Right lobe of liver (tissue), 6 donors: ENCODE measurements around the gene AVPR2. TPM values are rescaled to one million over a fixed set of nuclear protein-coding genes. Genes with fewer than 3 reads are reported as not detected.

Experiments used
- ATAC-seq, 4 donors: fragments of 200-7000 bp; cut with Tn5 transposase; one replicate each; pipeline ENCODE4 v1.9.1; 2020; ENCODE audit warnings: mild to moderate bottlenecking in 4 of 4, moderate library complexity in 4 of 4
- DNase-seq, 3 donors: peaks; one replicate each; pipeline ENCODE4 v3.0.0-alpha.2; 2020
- H3K27ac ChIP-seq, 3 donors: fragments of 200-600 bp; one replicate each; pipeline ENCODE4 v1.8.0; 2022
- H3K27me3 ChIP-seq, 2 donors: fragments of 200-600 bp; one replicate each; pipeline ENCODE4 v1.8.0; 2022
- H3K36me3 ChIP-seq, 4 donors: fragments of 200-600 bp; sonication (generic) in 1 of 4; one replicate each; pipeline versions ENCODE4 v1.5.1 to v1.8.0; 2017 to 2022; ENCODE audit warnings: control low read depth in 1 of 4
- H3K4me1 ChIP-seq, 4 donors: fragments of 200-600 bp; sonication (generic) in 1 of 4; one replicate each; pipeline versions ENCODE4 v1.5.1 to v1.8.0; 2017 to 2022; ENCODE audit warnings: control low read depth in 1 of 4
- H3K4me3 ChIP-seq, 3 donors: fragments of 200-600 bp; one replicate each; pipeline ENCODE4 v1.8.0; 2022
- H3K9me3 ChIP-seq, 4 donors: fragments of 200-600 bp; sonication (generic) in 1 of 4; one replicate each; pipeline versions ENCODE4 v1.5.1 to v1.8.0; 2017 to 2022; ENCODE audit warnings: control low read depth in 1 of 4
- CTCF ChIP-seq, 4 donors: fragments of 200-600 bp in 3 of 4; fragments of 450-650 bp in 1 of 4; IDR thresholded peaks; one replicate each; pipeline versions ENCODE4 v1.5.1 to v1.8.0; 2016 to 2022; ENCODE audit warnings: antibody characterized with exemption in 4 of 4, mild to moderate bottlenecking in 2 of 4
- POLR2A ChIP-seq: fragments of 450-650 bp; IDR thresholded peaks from one replicate; pipeline ENCODE4 v1.6.1; 2017; ENCODE audit warnings: antibody characterized with exemption, mild to moderate bottlenecking
- WGBS: methylation state at CpG from one replicate; pipeline ENCODE4 v1.1.6; 2018; ENCODE audit warnings: low coverage, low lambda C conversion rate; ENCODE audit not compliant: insufficient coverage; ENCODE audit errors: missing lambda C conversion rate; 5-methylcytosine and 5-hydroxymethylcytosine counted together
- intact Hi-C, 2 donors: fragments of 100-400 bp; cut with DNase I; formaldehyde crosslinking; loops; one replicate each; pipeline versions ENCODE4 v1.11.2 to v1.14.1; 2022
- total RNA-seq, 6 experiments: library from RNA; depleted of rRNA in 2 of 6; stranded (reverse); fragments of >200 nt in 2 of 6; fragmentation: NEBNext Ultra II Directional in 3 of 6; extraction: Animal tissue kit (Norgen Biotek cat#: 25700) in 3 of 6; gene quantifications; one replicate each; pipeline versions ENCODE4 v1.1.0 to v1.2.4, GENCODE V29; 2016 to 2023
- donor health status: DM: no; HTN: yes; CAD: no.
- donor health status: DM: no; HTN: no; CAD: no.
- donor health status: DM: no; HTN: no; CAD: no.
- donor health status: DM: no; HTN: yes; CAD: no.
- donor health status: DM: no; HTN: yes; CAD: no.

The AVPR2 gene
- total RNA-seq, 6 experiments from 2014 or later: 0.31 TPM; not detected in 5

- intact Hi-C loops: no loop called here
- WGBS: 42% methylated on average over 8 of the region's 13 CpGs
- peaks cover 7 to 22% of the 10 kb centered on the region in 2 donors for H3K27me3 ChIP-seq
- no peaks in the 10 kb centered on the region for H3K4me1 ChIP-seq
- TF ChIP-seq POLR2A (no peak), CTCF (IDR thresholded peaks at IDR 0.05) (no peak)
- ATAC-seq (no peak), DNase-seq (no peak)
- no peaks in the 10 kb centered on the region for H3K9me3 ChIP-seq
- no peak overlapping the region for H3K4me3 ChIP-seq
- no peak overlapping the region for H3K27ac ChIP-seq
- H3K36me3 ChIP-seq: no peaks in the 10 kb centered on the region
Measured at GRCh38 chrX:153883163-153883843, 21.2 kb upstream of the AVPR2 start.

- no peaks in the 10 kb centered on the region for H3K4me1 ChIP-seq
- intact Hi-C loops: no loop called here
- no peaks in the 10 kb centered on the region for H3K36me3 ChIP-seq
- ATAC-seq (no peak), DNase-seq (no peak)
- no peak overlapping the region for H3K4me3 ChIP-seq
- no peak overlapping the region for H3K27ac ChIP-seq
- TF ChIP-seq CTCF (IDR thresholded peaks at IDR 0.05) (no peak), POLR2A (no peak)
- peaks cover 7 to 22% of the 10 kb centered on the region in 2 donors for H3K27me3 ChIP-seq
- no peaks in the 10 kb centered on the region for H3K9me3 ChIP-seq
- WGBS: 29% methylated on average over 5 of the region's 13 CpGs
Measured at GRCh38 chrX:153884136-153884535, 20.3 kb upstream of the AVPR2 start.

GRCh38 chrX:153884590-153884989 is 19.9 kb upstream of the AVPR2 start:
- Histone ChIP-seq H3K27ac (no peak overlapping the region), H3K36me3 (no peaks in the 10 kb centered on the region), H3K27me3 (peaks cover 7 to 22% of the 10 kb centered on the region in 2 donors), H3K9me3 (no peaks in the 10 kb centered on the region), H3K4me1 (no peaks in the 10 kb centered on the region), H3K4me3 (no peak overlapping the region)
- no peak for TF ChIP-seq POLR2A
- no peak for TF ChIP-seq CTCF (IDR thresholded peaks at IDR 0.05)
- ATAC-seq: no peak
- DNase-seq: no peak
- WGBS: 54% methylated on average over 3 of the region's 6 CpGs
- intact Hi-C loops: no loop called here

- no peak overlapping the region for H3K4me3 ChIP-seq
- intact Hi-C loops: no loop called here
Measured at GRCh38 chrX:153885208-153885787, 19.2 kb upstream of the AVPR2 start.

More at GRCh38 chrX:153885208-153885787, 19.2 kb upstream of the AVPR2 start:
- WGBS: 9% methylated on average over 9 of the region's 32 CpGs
- Histone ChIP-seq H3K36me3 (no peaks in the 10 kb centered on the region), H3K9me3 (no peaks in the 10 kb centered on the region), H3K27me3 (peaks cover 7 to 22% of the 10 kb centered on the region in 2 donors), H3K4me1 (no peaks in the 10 kb centered on the region), H3K27ac (no peak overlapping the region)
- no peak for ATAC-seq
- DNase-seq: no peak
- TF ChIP-seq CTCF (IDR thresholded peaks at IDR 0.05) (no peak), POLR2A (no peak)
